ENCODE data around the gene DRD2.

The DRD2 gene

GRCh38 chr11:113504071-113504470, 28.9 kb upstream of the DRD2 start:
- no peak overlapping the region for H2AFZ ChIP-seq (ENCODE audit: low read length)
- no peaks in the 10 kb centered on the region for H3F3A ChIP-seq (ENCODE audit: insufficient read depth, low read length)
- TF ChIP-seq EZH2 (optimal IDR thresholded peaks at IDR 0.05; ENCODE audit: low read depth, low read length) (no peak), CTCF (IDR thresholded peaks at IDR 0.05; ENCODE audit: low read length) (no peak), EZH2phosphoT487 (IDR thresholded peaks at IDR 0.05; ENCODE audit: low read length) (no peak)
- H3K27ac ChIP-seq (ENCODE audit: low read length) = no peak overlapping the region
- H3K4me1 ChIP-seq (ENCODE audit: low read length) = peaks cover 3% of the 10 kb centered on the region; the same call in 1 of the 2 replicates
- no peaks in the 10 kb centered on the region for H4K20me1 ChIP-seq (ENCODE audit: insufficient read depth, low read length)
- no peak overlapping the region for H3K4me2 ChIP-seq (ENCODE audit: low read depth, low read length)
- H3K9ac ChIP-seq (ENCODE audit: low read length) = no peak overlapping the region
- no peaks in the 10 kb centered on the region for H3K79me2 ChIP-seq (ENCODE audit: low read length)
- no peak overlapping the region for H3K4me3 ChIP-seq (ENCODE audit: low read length)
- no peaks in the 10 kb centered on the region for H3K9me3 ChIP-seq (replicated peaks; ENCODE audit: insufficient read depth, low read length)
- H3K27me3 ChIP-seq (replicated peaks; ENCODE audit: insufficient read depth, low read length) = no peaks in the 10 kb centered on the region
- H3K36me3 ChIP-seq (replicated peaks; ENCODE audit: insufficient read depth, low read length) = no peaks in the 10 kb centered on the region
- H3K9me2 ChIP-seq (replicated peaks; ENCODE audit: insufficient read depth, low read length) = no peaks in the 10 kb centered on the region
- no peak for DNase-seq

DNA sequence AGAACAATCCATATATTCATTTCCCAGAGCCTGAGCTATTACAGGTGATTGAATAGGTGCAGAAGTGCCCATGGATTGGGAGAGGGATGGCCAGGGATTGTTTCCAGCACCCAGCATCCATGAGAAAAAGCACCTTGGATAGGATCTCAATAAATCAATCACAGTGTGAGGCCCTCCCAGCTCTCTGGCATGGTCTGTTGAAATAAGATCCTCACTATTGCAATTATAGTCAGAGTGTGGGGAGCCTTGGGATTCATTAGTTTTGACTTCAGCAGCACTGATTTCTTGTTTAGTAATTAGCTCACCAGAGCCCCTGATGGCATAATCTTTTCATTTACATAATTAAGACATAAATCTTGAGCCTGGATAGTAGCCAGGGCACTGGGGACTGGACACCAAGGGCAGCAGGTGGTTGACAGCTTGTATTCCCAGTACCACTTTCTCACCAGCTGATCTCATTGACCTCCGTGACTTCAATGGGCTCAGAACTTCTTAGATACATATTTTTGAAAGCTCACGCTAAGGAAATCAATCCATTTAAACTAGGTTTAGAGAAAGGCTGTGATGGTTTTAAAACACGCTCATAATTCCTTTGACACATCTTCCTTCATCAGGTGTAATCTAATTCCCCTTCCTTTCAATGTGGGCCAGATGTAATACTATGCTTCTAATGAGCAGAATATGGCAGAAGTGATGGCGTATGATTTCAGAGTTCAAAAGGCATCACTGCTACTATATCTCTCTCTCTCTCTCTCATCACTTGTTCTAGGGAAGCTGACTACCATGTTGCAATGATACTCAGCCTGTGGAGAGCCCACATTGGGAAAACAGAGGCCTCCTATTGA, 22.1 kb upstream of the DRD2 start:
- no peaks in the 10 kb centered on the region for H3F3A ChIP-seq (ENCODE audit: insufficient read depth, low read length)
- no peaks in the 10 kb centered on the region for H3K9me2 ChIP-seq (replicated peaks; ENCODE audit: insufficient read depth, low read length)
- H3K4me1 ChIP-seq (ENCODE audit: low read length) = peaks cover 3% of the 10 kb centered on the region; the same call in 1 of the 2 replicates
- no peak overlapping the region for H2AFZ ChIP-seq (ENCODE audit: low read length)
- H3K4me3 ChIP-seq (ENCODE audit: low read length) = no peak overlapping the region
- TF ChIP-seq EZH2 (optimal IDR thresholded peaks at IDR 0.05; ENCODE audit: low read depth, low read length) (no peak), EZH2phosphoT487 (IDR thresholded peaks at IDR 0.05; ENCODE audit: low read length) (no peak), CTCF (IDR thresholded peaks at IDR 0.05; ENCODE audit: low read length) (no peak)
- no peak overlapping the region for H3K4me2 ChIP-seq (ENCODE audit: low read depth, low read length)
- H3K27me3 ChIP-seq (replicated peaks; ENCODE audit: insufficient read depth, low read length) = no peaks in the 10 kb centered on the region
- no peak for DNase-seq
- no peak overlapping the region for H3K9ac ChIP-seq (ENCODE audit: low read length)
- no peaks in the 10 kb centered on the region for H3K79me2 ChIP-seq (ENCODE audit: low read length)
- H3K27ac ChIP-seq (ENCODE audit: low read length) = no peak overlapping the region
- no peaks in the 10 kb centered on the region for H4K20me1 ChIP-seq (ENCODE audit: insufficient read depth, low read length)
- no peaks in the 10 kb centered on the region for H3K36me3 ChIP-seq (replicated peaks; ENCODE audit: insufficient read depth, low read length)
- H3K9me3 ChIP-seq (replicated peaks; ENCODE audit: insufficient read depth, low read length) = no peaks in the 10 kb centered on the region

GRCh38 chr11:113496026-113496651, 20.9 kb upstream of the DRD2 start:
- H3K9ac ChIP-seq (ENCODE audit: low read length) = no peak overlapping the region
- no peak overlapping the region for H3K4me3 ChIP-seq (ENCODE audit: low read length)
- H3K9me2 ChIP-seq (replicated peaks; ENCODE audit: insufficient read depth, low read length) = no peaks in the 10 kb centered on the region
- no peaks in the 10 kb centered on the region for H3F3A ChIP-seq (ENCODE audit: insufficient read depth, low read length)
- H3K27me3 ChIP-seq (replicated peaks; ENCODE audit: insufficient read depth, low read length) = no peaks in the 10 kb centered on the region
- H3K36me3 ChIP-seq (replicated peaks; ENCODE audit: insufficient read depth, low read length) = no peaks in the 10 kb centered on the region
- H3K79me2 ChIP-seq (ENCODE audit: low read length) = no peaks in the 10 kb centered on the region
- no peak overlapping the region for H3K27ac ChIP-seq (ENCODE audit: low read length)
- no peaks in the 10 kb centered on the region for H3K4me1 ChIP-seq (ENCODE audit: low read length)
- H3K4me2 ChIP-seq (ENCODE audit: low read depth, low read length) = no peak overlapping the region
- no peak overlapping the region for H2AFZ ChIP-seq (ENCODE audit: low read length)
- H3K9me3 ChIP-seq (replicated peaks; ENCODE audit: insufficient read depth, low read length) = no peaks in the 10 kb centered on the region
- TF ChIP-seq CTCF (IDR thresholded peaks at IDR 0.05; ENCODE audit: low read length) = no peak
- H4K20me1 ChIP-seq (ENCODE audit: insufficient read depth, low read length) = no peaks in the 10 kb centered on the region
- DNase-seq = no peak

Measured in MM.1S (cell line).